NCI-H146 treated with DMSO at 0.1 percent for 48 hours (cell line): ENCODE results near the gene TAOK2.
A peak's percentile ranks its signal among the peaks of the same experiment; 100 is the strongest.
"Not testable (repeated sequence)": the region's sequence is repeated elsewhere in the genome, so short reads cannot be mapped to it uniquely, and the experiment has no call there.

Experiments used
- DNase-seq: peaks from one replicate; lab custom pipeline; 2025; ENCODE audit not compliant: unreplicated experiment; lab: John Stamatoyannopoulos, UW

Gene TAOK2

GRCh38 chr16:29973384-29974246 is at the start of gene TAOK2:
TAOK2 (plus strand) TSS chr16:29973868; CDS start chr16:29977773, 3,905 bp downstream.
- DNase-seq = peak; percentile 98

- no peak for DNase-seq
Measured at GRCh38 chr16:29925105-29925756, 48.4 kb upstream of the TAOK2 start.

DNA sequence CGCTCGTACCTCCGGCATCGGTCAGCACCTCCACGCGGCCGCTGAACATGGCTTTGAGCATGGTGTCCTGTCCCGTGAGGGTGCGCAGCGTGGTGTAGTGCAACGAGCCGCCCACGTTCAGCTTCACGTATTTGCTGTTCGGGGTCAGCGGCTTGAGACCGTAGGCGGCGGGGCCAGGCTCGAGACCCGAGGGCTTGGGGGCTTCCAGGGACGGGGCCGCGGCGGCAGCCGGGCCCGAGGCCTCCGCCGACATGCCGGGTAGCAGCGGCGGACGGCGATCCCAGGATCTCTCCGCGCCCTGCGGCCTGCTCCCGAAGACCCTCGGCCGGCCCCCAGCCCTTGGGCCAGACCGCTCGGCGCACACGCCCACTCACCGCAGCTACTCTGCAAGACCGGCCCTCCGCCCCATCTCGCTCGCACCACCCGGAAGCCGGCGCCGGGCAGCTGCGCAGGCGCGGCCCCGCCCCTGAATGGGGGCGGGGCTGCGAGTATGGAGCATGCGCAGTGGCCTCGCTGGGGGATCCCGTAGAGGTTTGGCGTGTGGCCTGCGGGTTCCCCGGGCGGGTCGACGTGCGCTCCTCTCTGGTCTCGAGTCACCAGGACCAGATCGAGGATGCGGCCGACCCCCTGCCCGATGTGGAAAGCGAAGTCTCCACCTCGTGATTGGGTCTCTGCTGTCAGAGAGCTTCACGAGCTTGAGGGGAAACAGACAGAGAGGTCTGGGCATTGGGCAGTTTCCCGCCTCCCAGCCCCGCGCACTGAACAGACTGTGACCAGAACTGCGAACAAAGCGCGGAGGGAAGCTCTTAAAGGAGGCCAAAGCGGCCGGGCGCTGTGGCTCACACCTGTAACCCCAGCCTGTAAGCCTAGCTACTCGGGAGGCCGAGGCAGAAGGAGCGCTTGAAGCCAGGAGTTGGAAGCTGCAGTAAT is 47.6 kb upstream of the TAOK2 start, which contains the start of gene KCTD13:
TSS of gene KCTD13 (minus strand) at position 446 of the 930 bp plus-strand sequence. CDS start at position 253, 193 bp downstream.
- DNase-seq = peak; percentile 88

GRCh38 chr16:29926711-29927052 is 47.0 kb upstream of the TAOK2 start:
- DNase-seq = peak; percentile 51

GRCh38 chr16:29927070-29927905 is 46.4 kb upstream of the TAOK2 start:
- DNase-seq = no peak

DNA sequence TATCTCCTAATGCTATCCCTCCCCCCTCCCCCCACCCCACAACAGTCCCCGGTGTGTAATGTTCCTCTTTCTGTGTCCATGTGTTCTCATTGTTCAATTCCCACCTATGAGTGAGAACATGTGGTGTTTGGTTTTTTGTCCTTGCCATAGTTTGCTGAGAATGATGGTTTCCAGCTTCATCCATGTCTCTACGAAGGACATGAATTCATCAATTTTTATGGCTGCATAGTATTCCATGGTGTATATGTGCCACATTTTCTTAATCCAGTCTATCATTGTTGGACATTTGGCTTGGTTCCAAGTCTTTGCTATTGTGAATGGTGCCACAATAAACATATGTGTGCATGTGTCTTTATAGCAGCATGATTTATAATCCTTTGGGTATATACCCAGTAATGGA is 41.9 kb upstream of the TAOK2 start:
- not testable (repeated sequence) for DNase-seq

DNA sequence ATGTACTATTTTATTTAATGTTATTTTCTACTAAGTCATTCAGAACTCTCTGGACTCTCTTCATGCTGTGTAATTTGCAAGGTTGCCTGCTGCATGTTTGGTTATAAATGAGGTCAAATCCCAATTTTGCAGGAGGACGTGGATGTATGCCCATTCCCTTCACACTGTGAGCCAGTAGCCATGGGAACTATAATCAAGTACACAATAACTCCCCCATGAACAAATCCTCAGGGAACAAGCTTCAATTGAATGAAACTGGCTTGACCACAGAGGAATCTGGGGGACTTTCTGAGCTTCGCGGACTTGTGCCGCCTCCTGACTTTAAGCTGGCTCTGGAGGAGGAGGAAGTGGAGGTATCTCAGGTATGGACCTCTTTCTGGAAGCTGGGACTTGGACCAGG is 33.0 kb upstream of the TAOK2 start:
- no peak for DNase-seq

GRCh38 chr16:29943846-29944799 is 29.5 kb upstream of the TAOK2 start:
- DNase-seq = peak; percentile 80

DNA sequence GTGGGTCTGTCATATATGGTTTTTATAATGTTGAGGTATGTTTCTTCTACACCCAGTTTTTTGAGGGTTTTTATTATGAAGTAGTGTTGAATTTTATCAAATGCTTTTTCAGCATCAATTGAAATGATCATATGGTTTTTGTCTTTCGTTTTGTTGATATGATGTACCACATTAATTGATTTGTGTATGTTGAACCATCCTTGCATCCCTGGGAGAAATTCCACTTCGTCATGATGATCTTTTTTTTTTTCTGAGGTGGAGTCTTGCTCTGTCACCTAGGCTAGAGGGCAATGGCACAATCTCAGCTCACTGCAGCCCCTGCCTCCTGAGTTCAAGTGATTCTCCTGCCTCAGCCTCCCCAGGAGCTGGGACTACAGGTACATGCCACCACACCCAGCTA is 25.8 kb upstream of the TAOK2 start:
- no peak for DNase-seq

DNA sequence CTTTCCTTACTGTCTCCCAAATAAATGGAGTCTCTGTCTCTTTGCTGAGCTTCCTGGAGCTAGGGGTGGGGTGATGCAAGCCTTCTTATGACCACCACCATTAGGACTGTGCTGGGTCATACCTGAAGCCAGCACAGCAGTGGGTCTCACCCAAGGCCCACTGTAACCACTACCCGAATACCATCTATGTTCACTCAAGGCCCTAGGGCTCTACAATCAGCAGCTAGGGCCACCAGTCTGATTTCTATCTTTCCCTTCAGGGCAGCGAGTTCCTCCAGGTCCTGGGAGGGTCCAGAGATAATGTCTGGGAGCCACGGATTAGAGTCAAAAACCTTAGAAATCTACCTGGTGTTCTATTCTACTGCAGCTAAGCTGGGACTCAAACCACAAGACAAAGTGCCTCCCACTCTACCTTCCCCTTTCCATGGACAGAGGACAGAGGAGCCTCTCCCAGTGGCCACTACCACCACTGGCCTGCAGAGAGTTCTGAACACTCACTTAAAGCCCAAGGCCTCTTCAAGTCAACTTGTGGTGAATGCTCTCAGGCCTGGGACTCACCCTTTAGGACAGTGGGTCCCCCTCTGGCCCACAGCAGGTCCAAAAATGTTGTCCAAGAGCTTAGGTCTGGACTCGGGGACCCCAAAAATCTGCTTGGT is 22.7 kb upstream of the TAOK2 start:
- DNase-seq = no peak

GRCh38 chr16:29951625-29952365 is 21.9 kb upstream of the TAOK2 start:
- no peak for DNase-seq

GRCh38 chr16:29958756-29959155 is 14.9 kb upstream of the TAOK2 start:
- no peak for DNase-seq

- no peak for DNase-seq
Measured at GRCh38 chr16:29959293-29959692, 14.4 kb upstream of the TAOK2 start.

- DNase-seq = not testable (repeated sequence)
Measured at GRCh38 chr16:29959821-29960220, 13.8 kb upstream of the TAOK2 start.

GRCh38 chr16:29961127-29961478 is 12.6 kb upstream of the TAOK2 start:
- DNase-seq = no peak

- DNase-seq = peak; percentile 84
Measured at GRCh38 chr16:29961479-29962343, 12.0 kb upstream of the TAOK2 start, which contains the start of gene TMEM219. TMEM219 (plus strand) TSS chr16:29962079; CDS start chr16:29963144, 1,065 bp downstream.
